ENCODE measurements around the gene APOD.
A peak's percentile ranks its signal among the peaks of the same experiment; 100 is the strongest.

The APOD gene

GRCh38 chr3:195563317-195563716, 20.4 kb downstream of the APOD start:
- no peak for TF ChIP-seq GATA3 (IDR thresholded peaks at IDR 0.05; ENCODE audit: low read depth, low read length)
- TF ChIP-seq GATA2 (IDR thresholded peaks at IDR 0.05; ENCODE audit: low read depth, low read length) = no peak

DNA sequence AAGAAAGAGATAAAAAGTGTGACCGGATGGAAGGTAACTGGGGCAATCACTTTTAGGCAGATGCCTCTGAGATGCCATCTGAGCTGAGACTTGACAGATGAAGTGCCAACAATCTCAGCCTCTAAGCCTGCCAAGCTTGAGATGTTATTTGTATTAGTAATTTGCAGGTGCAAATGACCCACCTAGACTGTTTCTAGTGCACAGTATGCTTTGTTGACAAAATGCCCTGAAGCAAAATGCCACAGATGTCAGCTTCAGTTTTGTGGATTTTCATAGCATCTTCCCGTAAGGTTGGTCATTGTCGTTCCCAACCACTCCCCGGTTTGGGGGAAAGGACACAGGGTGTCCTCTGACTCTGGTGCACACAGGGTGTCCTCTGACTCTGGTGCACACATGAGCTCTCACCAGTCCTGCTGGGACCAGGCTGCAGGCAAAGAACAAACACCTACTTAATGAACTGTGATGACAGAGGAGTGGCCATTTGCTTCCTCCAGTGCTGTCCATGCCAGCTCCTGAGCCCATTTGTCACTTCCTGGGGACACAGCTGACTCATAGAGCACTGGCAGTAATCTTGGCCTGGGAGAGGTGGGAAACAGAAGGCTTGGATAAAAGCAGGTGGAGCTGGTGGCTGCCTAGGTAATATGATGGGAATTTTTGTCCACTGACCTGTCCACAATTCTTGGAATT, 23.9 kb downstream of the APOD start:
- no peak for TF ChIP-seq GATA3 (IDR thresholded peaks at IDR 0.05; ENCODE audit: low read depth, low read length)
- no peak for TF ChIP-seq GATA2 (IDR thresholded peaks at IDR 0.05; ENCODE audit: low read depth, low read length)

GRCh38 chr3:195558602-195559001, 25.1 kb downstream of the APOD start:
- no peak for TF ChIP-seq GATA2 (IDR thresholded peaks at IDR 0.05; ENCODE audit: low read depth, low read length)
- TF ChIP-seq GATA3 (IDR thresholded peaks at IDR 0.05; ENCODE audit: low read depth, low read length) = no peak

GRCh38 chr3:195557322-195557721, 26.4 kb downstream of the APOD start:
- TF ChIP-seq GATA2 (IDR thresholded peaks at IDR 0.05; ENCODE audit: low read depth, low read length) (no peak), GATA3 (IDR thresholded peaks at IDR 0.05; ENCODE audit: low read depth, low read length) (no peak)

GRCh38 chr3:195556390-195556789, 27.4 kb downstream of the APOD start:
- TF ChIP-seq GATA2 (IDR thresholded peaks at IDR 0.05; ENCODE audit: low read depth, low read length) (no peak), GATA3 (IDR thresholded peaks at IDR 0.05; ENCODE audit: low read depth, low read length) (no peak)

DNA sequence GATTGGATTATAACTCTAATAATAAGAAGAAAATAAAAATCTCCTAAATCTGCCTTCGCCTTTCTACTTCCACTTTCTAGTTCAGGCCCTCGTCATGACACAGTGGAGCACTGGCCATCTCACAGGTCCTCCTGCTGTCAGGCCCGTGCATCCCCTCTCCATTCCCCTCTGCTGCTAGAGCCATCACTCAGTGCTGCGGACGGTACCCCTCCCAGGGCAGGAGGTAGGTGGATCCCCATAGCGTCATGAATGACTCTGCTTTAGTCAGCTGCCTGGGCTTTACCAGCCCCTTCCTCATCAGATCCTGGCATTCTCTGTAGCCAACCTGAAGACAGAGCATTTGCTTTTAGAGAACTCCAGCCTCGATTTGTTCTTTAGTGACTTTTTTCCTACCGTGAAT, 28.6 kb downstream of the APOD start:
- no peak for TF ChIP-seq GATA3 (IDR thresholded peaks at IDR 0.05; ENCODE audit: low read depth, low read length)
- TF ChIP-seq GATA2 (IDR thresholded peaks at IDR 0.05; ENCODE audit: low read depth, low read length) = no peak

GRCh38 chr3:195554458-195554857, 29.3 kb downstream of the APOD start:
- TF ChIP-seq GATA3 (IDR thresholded peaks at IDR 0.05; ENCODE audit: low read depth, low read length) (no peak), GATA2 (IDR thresholded peaks at IDR 0.05; ENCODE audit: low read depth, low read length) (no peak)

DNA sequence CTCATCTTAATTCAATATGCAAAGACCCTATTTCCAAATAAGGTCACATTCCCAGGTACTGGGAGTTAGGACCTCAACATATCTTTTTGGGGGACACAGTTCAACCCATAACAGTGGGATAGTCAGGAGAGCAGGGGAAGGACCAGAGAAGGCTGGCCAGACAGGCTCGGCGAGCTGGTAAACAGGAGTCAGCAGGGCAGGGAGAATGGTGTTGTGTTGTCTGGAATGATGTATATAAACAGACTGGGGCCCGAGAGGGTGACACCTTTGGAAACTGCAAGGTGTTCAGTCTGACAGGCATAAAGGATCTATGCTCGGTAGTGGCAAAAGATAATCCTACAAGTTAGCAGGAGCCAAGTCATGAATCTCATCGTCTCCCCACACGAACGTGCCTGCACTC, 30.5 kb downstream of the APOD start:
- TF ChIP-seq GATA3 (IDR thresholded peaks at IDR 0.05; ENCODE audit: low read depth, low read length) = no peak
- no peak for TF ChIP-seq GATA2 (IDR thresholded peaks at IDR 0.05; ENCODE audit: low read depth, low read length)

DNA sequence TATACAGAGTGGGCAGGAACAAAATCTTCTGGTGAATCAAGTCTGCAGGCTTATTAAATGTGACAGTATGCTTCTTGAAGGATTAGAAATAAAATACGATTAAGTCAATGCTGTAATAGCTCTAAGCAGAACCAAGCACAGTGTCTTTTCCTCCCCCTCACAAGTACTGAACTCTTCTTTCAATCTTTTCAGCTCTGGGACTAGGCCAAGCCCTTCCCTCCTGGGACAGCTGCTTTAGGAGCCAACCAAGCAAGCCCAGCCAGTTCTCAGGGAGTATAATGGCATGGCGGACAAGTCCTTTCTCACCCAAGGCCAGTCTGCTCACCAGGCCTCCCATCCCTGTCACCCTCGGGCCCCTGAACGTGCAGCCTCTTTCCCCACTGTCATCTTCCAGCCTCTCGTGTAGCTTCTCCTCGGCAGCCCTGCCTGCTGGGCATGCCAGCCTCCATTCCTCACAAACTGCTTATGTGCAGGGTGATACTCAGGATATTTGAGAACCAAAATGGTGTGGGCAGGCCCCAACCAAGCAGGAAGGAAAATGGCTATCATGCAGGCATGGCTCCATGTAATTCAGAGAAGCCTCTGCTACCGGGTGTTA, 32.3 kb downstream of the APOD start:
- no peak for TF ChIP-seq GATA2 (IDR thresholded peaks at IDR 0.05; ENCODE audit: low read depth, low read length)
- TF ChIP-seq GATA3 (IDR thresholded peaks at IDR 0.05; ENCODE audit: low read depth, low read length) = no peak

GRCh38 chr3:195550723-195551122, 33.0 kb downstream of the APOD start:
- TF ChIP-seq GATA3 (IDR thresholded peaks at IDR 0.05; ENCODE audit: low read depth, low read length) (no peak), GATA2 (IDR thresholded peaks at IDR 0.05; ENCODE audit: low read depth, low read length) (no peak)

DNA sequence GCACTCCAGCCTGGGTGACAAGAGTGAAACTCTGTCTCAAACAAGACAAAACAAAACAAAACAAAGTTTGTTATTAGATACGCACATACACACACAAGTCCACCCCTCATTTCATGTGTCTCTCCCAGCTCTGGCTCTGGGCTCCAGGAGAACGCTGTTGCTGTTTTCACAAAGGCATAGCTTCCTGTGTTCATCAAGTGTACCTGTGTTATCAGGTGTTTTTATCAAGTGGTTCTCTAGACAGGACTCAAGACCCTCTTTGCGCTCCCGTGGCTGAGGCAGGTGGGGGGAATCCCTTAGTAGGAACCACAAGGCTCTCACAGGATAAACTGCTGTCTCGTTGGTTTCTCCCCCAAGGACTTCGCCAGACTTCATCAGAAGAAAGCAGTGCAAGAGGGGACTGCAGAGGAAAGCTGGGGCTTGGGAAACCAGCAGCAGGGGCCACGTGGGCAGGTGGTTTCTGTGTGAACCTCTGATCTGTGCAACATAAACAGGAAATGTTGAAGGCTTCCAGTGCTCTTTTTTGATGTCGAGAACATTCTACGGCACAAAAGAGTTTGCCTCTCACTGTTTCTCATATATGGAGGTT, 33.7 kb downstream of the APOD start:
- TF ChIP-seq GATA2 (IDR thresholded peaks at IDR 0.05; ENCODE audit: low read depth, low read length) (no peak), GATA3 (IDR thresholded peaks at IDR 0.05; ENCODE audit: low read depth, low read length) (no peak)

- TF ChIP-seq GATA2 (IDR thresholded peaks at IDR 0.05; ENCODE audit: low read depth, low read length) (0 out of 2 replicates have a peak, but pooled peaks have one; percentile 2), GATA3 (IDR thresholded peaks at IDR 0.05; ENCODE audit: low read depth, low read length) (no peak)
Observed at GRCh38 chr3:195548987-195549386, 34.8 kb downstream of the APOD start.

GRCh38 chr3:195548501-195548900, 35.2 kb downstream of the APOD start:
- no peak for TF ChIP-seq GATA3 (IDR thresholded peaks at IDR 0.05; ENCODE audit: low read depth, low read length)
- TF ChIP-seq GATA2 (IDR thresholded peaks at IDR 0.05; ENCODE audit: low read depth, low read length) = peak; percentile 51; the same call in 1 of the 2 replicates

DNA sequence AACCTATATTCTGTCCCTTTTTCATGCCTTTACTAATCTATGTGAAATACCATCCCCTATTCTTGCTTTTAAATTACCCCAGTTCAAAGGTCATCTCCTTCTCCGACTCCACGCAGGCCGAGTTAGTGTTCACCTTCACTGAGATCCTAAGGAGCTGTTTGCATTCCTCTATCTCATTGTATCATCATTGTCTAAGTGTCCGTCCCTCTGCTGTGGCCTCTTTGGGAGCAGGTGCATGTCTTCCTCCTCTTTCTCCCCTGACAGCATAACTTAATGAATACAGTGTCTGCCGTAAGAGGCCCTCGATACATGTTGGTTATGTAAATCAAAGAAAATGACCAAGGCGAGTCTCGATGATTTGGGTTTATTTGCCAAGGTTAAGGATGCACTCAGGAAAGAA, 35.7 kb downstream of the APOD start:
- TF ChIP-seq GATA2 (IDR thresholded peaks at IDR 0.05; ENCODE audit: low read depth, low read length) = no peak
- TF ChIP-seq GATA3 (IDR thresholded peaks at IDR 0.05; ENCODE audit: low read depth, low read length) = no peak

- TF ChIP-seq GATA3 (IDR thresholded peaks at IDR 0.05; ENCODE audit: low read depth, low read length) = no peak
- no peak for TF ChIP-seq GATA2 (IDR thresholded peaks at IDR 0.05; ENCODE audit: low read depth, low read length)
Observed at GRCh38 chr3:195546130-195546560, 37.6 kb downstream of the APOD start.

Measured in SH-SY5Y (cell line).